UCSD-AML1 (cell line): ENCODE results near the gene STXBP2.

Source experiments
- DNase-seq: peaks from one replicate; lab custom pipeline; 2025; ENCODE audit not compliant: unreplicated experiment; lab: John Stamatoyannopoulos, UW

STXBP2 gene

GRCh38 chr19:7612282-7613274, 24.3 kb upstream of the STXBP2 start:
- DNase-seq: no peak

GRCh38 chr19:7614859-7615741, 21.8 kb upstream of the STXBP2 start:
- no peak for DNase-seq

- no peak for DNase-seq
Observed at GRCh38 chr19:7617172-7617571, 19.7 kb upstream of the STXBP2 start.

- DNase-seq: no peak
Observed at GRCh38 chr19:7617735-7618134, 19.2 kb upstream of the STXBP2 start.

- DNase-seq: no peak
Observed at GRCh38 chr19:7618348-7618747, 18.6 kb upstream of the STXBP2 start.

- DNase-seq: no peak
Observed at GRCh38 chr19:7618771-7619510, 18.0 kb upstream of the STXBP2 start.

GRCh38 chr19:7619671-7620441, 17.1 kb upstream of the STXBP2 start:
- no peak for DNase-seq

GRCh38 chr19:7620442-7621412, 16.2 kb upstream of the STXBP2 start:
- DNase-seq: no peak

- no peak for DNase-seq
Observed at GRCh38 chr19:7622933-7623685, 13.8 kb upstream of the STXBP2 start.

GRCh38 chr19:7623725-7624603, 12.9 kb upstream of the STXBP2 start:
- DNase-seq: no peak

- DNase-seq: no peak
Observed at GRCh38 chr19:7624810-7625209, 12.1 kb upstream of the STXBP2 start.

- no peak for DNase-seq
Observed at GRCh38 chr19:7625763-7626372, 11.0 kb upstream of the STXBP2 start.

GRCh38 chr19:7627166-7627565, 9.7 kb upstream of the STXBP2 start:
- no peak for DNase-seq

- DNase-seq: no peak
Observed at GRCh38 chr19:7628589-7629311, 8.2 kb upstream of the STXBP2 start.

- DNase-seq: peak; percentile 95
Observed at GRCh38 chr19:7629347-7630054, 7.4 kb upstream of the STXBP2 start, which contains the start of the genes PET100 and XAB2. PET100 (plus strand) TSS chr19:7629793; CDS start chr19:7629834, 41 bp downstream. XAB2 (minus strand) TSS chr19:7629545; CDS start chr19:7629527, 18 bp downstream.
